ENCODE results near the gene GARRE1. TPM values are rescaled to one million over a fixed set of nuclear protein-coding genes. Genes with fewer than 3 reads are reported as not detected.

The GARRE1 gene
- total and polyA plus RNA-seq, 2 donors (not counting 3 experiments of a cell fraction or from before 2014, with no cell fraction given): 39.2 to 46.8 TPM

DNA sequence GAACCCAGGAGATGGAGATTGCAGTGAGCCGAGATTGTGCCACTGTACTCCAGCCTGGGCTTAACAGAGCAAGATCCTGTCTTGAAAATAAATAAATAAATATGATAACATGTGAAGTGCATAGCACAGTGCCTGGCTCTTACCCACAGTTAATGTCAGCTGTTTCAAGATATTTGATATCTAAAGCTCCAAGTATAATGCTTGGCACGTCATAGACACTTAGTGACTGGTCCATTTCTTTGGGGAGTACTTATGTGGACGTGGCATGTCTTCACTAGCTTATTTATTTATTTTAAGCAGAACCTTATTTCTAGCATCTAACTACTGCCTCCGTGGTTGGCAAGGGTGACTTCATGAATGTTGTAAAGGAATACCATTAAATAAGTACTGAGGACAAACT lies 18.8 kb downstream of the GARRE1 start:
- Histone ChIP-seq H3K36me3 (ENCODE audit: control insufficient read depth in 2 of 2, extremely low read depth in 1 of 2, insufficient read depth in 2 of 2, low read length in 2 of 2) (no peaks in the 10 kb centered on the region), H3K4me2 (ENCODE audit: insufficient read depth, low read length) (no peak overlapping the region), H3K27me3 (ENCODE audit: control insufficient read depth in 2 of 2, insufficient read depth in 2 of 2, low read length in 2 of 2) (no peaks in the 10 kb centered on the region), H2AFZ (ENCODE audit: low read depth, low read length) (no peak overlapping the region), H3K9me3 (replicated peaks; ENCODE audit: control insufficient read depth, insufficient read depth, low read length) (no peaks in the 10 kb centered on the region), H3K9ac (replicated peaks; ENCODE audit: extremely low read depth, insufficient read depth, low read length) (no peak overlapping the region), H3K27ac (ENCODE audit: insufficient read depth, low read depth, low read length) (peak overlapping the region; percentile 93), H4K20me1 (replicated peaks; ENCODE audit: control insufficient read depth, extremely low read depth, insufficient read depth, low read length) (no peaks in the 10 kb centered on the region), H3K79me2 (ENCODE audit: control insufficient read depth, insufficient read depth, low read length) (peaks cover 74% of the 10 kb centered on the region), H3K9me1 (replicated peaks; ENCODE audit: control insufficient read depth, extremely low read depth, insufficient read depth, low read length) (no peaks in the 10 kb centered on the region), H3K4me1 (ENCODE audit: control insufficient read depth, extremely low read depth, insufficient read depth, low read length) (peaks cover 85% of the 10 kb centered on the region), H3K4me3 (replicated peaks in 1 of 3; ENCODE audit: insufficient read depth in 1 of 3, low read depth in 1 of 3, low read length in 3 of 3) (no peak overlapping the region)
- POLR2A ChIA-PET: interaction anchor here (0.6 kb wide), 1 partner anchor 38 kb away, joined by 3 read pairs; no protein-coding TSS in a partner anchor
- DNase-seq (ENCODE audit: low read depth, low spot score) (no peak), FAIRE-seq (no peak)
- TF ChIP-seq JUN (IDR thresholded peaks at IDR 0.05; ENCODE audit: borderline replicate concordance, insufficient read depth, insufficient read length, low read depth) (no peak), CTCF (IDR thresholded peaks at IDR 0.05; ENCODE audit: extremely low read depth in 1 of 2, insufficient read depth in 1 of 2, low read depth in 1 of 2, low read length in 2 of 2) (no peak), MYC (IDR thresholded peaks at IDR 0.05; ENCODE audit: low read depth, low read length) (no peak), EZH2 (IDR thresholded peaks at IDR 0.05; ENCODE audit: borderline replicate concordance, low read depth, low read length, severe bottlenecking) (no peak), POLR2A (IDR thresholded peaks at IDR 0.05; ENCODE audit: low read depth, low read length) (no peak), POLR2AphosphoS5 (IDR thresholded peaks at IDR 0.05; ENCODE audit: insufficient read depth, low read depth, low read length) (no peak), GATA2 (IDR thresholded peaks at IDR 0.05; ENCODE audit: insufficient read depth, insufficient read length, low read depth, low read length) (no peak)
- TF ChIP-seq, protein P1, sequence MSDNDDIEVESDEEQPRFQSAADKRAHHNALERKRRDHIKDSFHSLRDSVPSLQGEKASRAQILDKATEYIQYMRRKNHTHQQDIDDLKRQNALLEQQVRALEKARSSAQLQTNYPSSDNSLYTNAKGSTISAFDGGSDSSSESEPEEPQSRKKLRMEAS (IDR thresholded peaks at IDR 0.05; ENCODE audit: insufficient read depth, insufficient read length): no peak
- BruUV-seq (replicated peaks): no TSS peak
- intact Hi-C loops (cut with micrococcal nuclease) (no loop called here), dilution Hi-C loops (cut with MboI; ENCODE audit: extremely low pct_ligation_motif_present, low sequenced_read_pairs) (no loop called here)
- CTCF ChIA-PET: no interaction called here
